Mucosa of stomach (tissue), 1 donor: ENCODE measurements around the gene MYO7B.

Experiments used
- H3K27me3 ChIP-seq: one replicate; pipeline ENCODE4 v1.7.0; 2013; ENCODE audit warnings: mild to moderate bottlenecking, low read length; ENCODE audit not compliant: control insufficient read depth, insufficient read depth
- H3K36me3 ChIP-seq: one replicate; pipeline ENCODE4 v1.7.0; 2013; ENCODE audit warnings: low read length; ENCODE audit not compliant: control insufficient read depth, insufficient read depth
- H3K4me1 ChIP-seq: one replicate; pipeline ENCODE4 v1.7.0; 2013; ENCODE audit warnings: mild to moderate bottlenecking, low read length; ENCODE audit not compliant: control insufficient read depth, insufficient read depth
- H3K4me3 ChIP-seq: one replicate; pipeline ENCODE4 v1.7.0; 2013; ENCODE audit warnings: low read length
- H3K9ac ChIP-seq: one replicate; pipeline ENCODE4 v1.7.0; 2013; ENCODE audit warnings: mild to moderate bottlenecking, low read length, moderate library complexity
- H3K9me3 ChIP-seq: one replicate; pipeline ENCODE4 v1.7.0; 2013; ENCODE audit warnings: mild to moderate bottlenecking, low read length, moderate library complexity; ENCODE audit not compliant: control insufficient read depth
- donor health status: Pancreatic carcinoma.

Gene MYO7B

GRCh38 chr2:127599211-127599610 lies 63.7 kb downstream of the MYO7B start:
- H3K36me3 ChIP-seq, result no peaks in the 10 kb centered on the region
- H3K9ac ChIP-seq, result no peak overlapping the region
- no peaks in the 10 kb centered on the region for H3K4me1 ChIP-seq
- H3K27me3 ChIP-seq, result no peaks in the 10 kb centered on the region
- H3K9me3 ChIP-seq, result no peaks in the 10 kb centered on the region
- H3K4me3 ChIP-seq, result no peak overlapping the region

GRCh38 chr2:127604986-127605385 lies 69.5 kb downstream of the MYO7B start:
- no peak overlapping the region for H3K9ac ChIP-seq
- no peaks in the 10 kb centered on the region for H3K27me3 ChIP-seq
- H3K36me3 ChIP-seq, result no peaks in the 10 kb centered on the region
- H3K4me1 ChIP-seq, result no peaks in the 10 kb centered on the region
- H3K4me3 ChIP-seq, result no peak overlapping the region
- H3K9me3 ChIP-seq, result no peaks in the 10 kb centered on the region

- no peak overlapping the region for H3K9ac ChIP-seq
- H3K4me3 ChIP-seq, result no peak overlapping the region
- H3K9me3 ChIP-seq, result no peaks in the 10 kb centered on the region
- H3K36me3 ChIP-seq, result no peaks in the 10 kb centered on the region
- H3K4me1 ChIP-seq, result no peaks in the 10 kb centered on the region
- no peaks in the 10 kb centered on the region for H3K27me3 ChIP-seq
These were observed 70.3 kb downstream of the MYO7B start for GRCh38 chr2:127605691-127606263.

- no peaks in the 10 kb centered on the region for H3K4me1 ChIP-seq
- H3K9ac ChIP-seq, result no peak overlapping the region
- H3K27me3 ChIP-seq, result no peaks in the 10 kb centered on the region
- H3K9me3 ChIP-seq, result no peaks in the 10 kb centered on the region
- no peak overlapping the region for H3K4me3 ChIP-seq
- no peaks in the 10 kb centered on the region for H3K36me3 ChIP-seq
These were observed 71.3 kb downstream of the MYO7B start for GRCh38 chr2:127606625-127607398.

GRCh38 chr2:127607399-127607908 lies 72.0 kb downstream of the MYO7B start:
- Histone ChIP-seq H3K9me3 (no peaks in the 10 kb centered on the region), H3K4me1 (no peaks in the 10 kb centered on the region), H3K36me3 (no peaks in the 10 kb centered on the region), H3K4me3 (no peak overlapping the region), H3K27me3 (no peaks in the 10 kb centered on the region), H3K9ac (no peak overlapping the region)

- H3K4me1 ChIP-seq, result no peaks in the 10 kb centered on the region
- H3K4me3 ChIP-seq, result no peak overlapping the region
- H3K36me3 ChIP-seq, result no peaks in the 10 kb centered on the region
- H3K9me3 ChIP-seq, result no peaks in the 10 kb centered on the region
- H3K9ac ChIP-seq, result no peak overlapping the region
- no peaks in the 10 kb centered on the region for H3K27me3 ChIP-seq
These were observed 72.9 kb downstream of the MYO7B start for GRCh38 chr2:127608061-127609030.

- H3K36me3 ChIP-seq, result no peaks in the 10 kb centered on the region
- H3K9me3 ChIP-seq, result no peaks in the 10 kb centered on the region
- no peak overlapping the region for H3K4me3 ChIP-seq
- no peaks in the 10 kb centered on the region for H3K27me3 ChIP-seq
- H3K4me1 ChIP-seq, result no peaks in the 10 kb centered on the region
- H3K9ac ChIP-seq, result no peak overlapping the region
These were observed 73.7 kb downstream of the MYO7B start for GRCh38 chr2:127609031-127609751.

GRCh38 chr2:127609818-127610217 lies 74.3 kb downstream of the MYO7B start:
- H3K4me1 ChIP-seq, result no peaks in the 10 kb centered on the region
- no peaks in the 10 kb centered on the region for H3K27me3 ChIP-seq
- no peaks in the 10 kb centered on the region for H3K9me3 ChIP-seq
- no peaks in the 10 kb centered on the region for H3K36me3 ChIP-seq
- no peak overlapping the region for H3K4me3 ChIP-seq
- H3K9ac ChIP-seq, result no peak overlapping the region

GRCh38 chr2:127610561-127610960 lies 75.1 kb downstream of the MYO7B start:
- H3K9me3 ChIP-seq, result no peaks in the 10 kb centered on the region
- H3K27me3 ChIP-seq, result no peaks in the 10 kb centered on the region
- no peak overlapping the region for H3K4me3 ChIP-seq
- no peaks in the 10 kb centered on the region for H3K4me1 ChIP-seq
- H3K36me3 ChIP-seq, result no peaks in the 10 kb centered on the region
- H3K9ac ChIP-seq, result no peak overlapping the region

- Histone ChIP-seq H3K9ac (no peak overlapping the region), H3K4me3 (no peak overlapping the region), H3K27me3 (no peaks in the 10 kb centered on the region), H3K9me3 (no peaks in the 10 kb centered on the region), H3K36me3 (no peaks in the 10 kb centered on the region), H3K4me1 (no peaks in the 10 kb centered on the region)
These were observed 75.8 kb downstream of the MYO7B start for GRCh38 chr2:127611076-127611925.
